A172 (cell line): ENCODE data around the gene COQ10A. TPM values are rescaled to one million over a fixed set of nuclear protein-coding genes. Genes with fewer than 3 reads are reported as not detected.
A peak's percentile ranks its signal among the peaks of the same experiment; 100 is the strongest.
"Not testable (repeated sequence)": the region's sequence is repeated elsewhere in the genome, so short reads cannot be mapped to it uniquely, and the experiment has no call there.

ENCODE experiments used
- DNase-seq: peaks from one replicate; pipeline ENCODE4 v3.0.0-alpha.2; 2015; ENCODE audit warnings: low spot score
- total RNA-seq: library from RNA; depleted of rRNA; stranded (reverse); fragments of >200 nt; shearing (Covaris generic); gene quantifications from 2 replicates; pipeline ENCODE4 v1.2.3, GENCODE V29; 2014

Gene COQ10A
- total RNA-seq, 1 experiment from 2014 or later: 34.6 TPM

- no peak for DNase-seq
These were observed 12.2 kb downstream of the COQ10A start for GRCh38 chr12:56278905-56279304.

GRCh38 chr12:56280849-56281248 is 14.1 kb downstream of the COQ10A start:
- DNase-seq: no peak

GRCh38 chr12:56282030-56282429 is 15.3 kb downstream of the COQ10A start:
- DNase-seq: no peak

DNA sequence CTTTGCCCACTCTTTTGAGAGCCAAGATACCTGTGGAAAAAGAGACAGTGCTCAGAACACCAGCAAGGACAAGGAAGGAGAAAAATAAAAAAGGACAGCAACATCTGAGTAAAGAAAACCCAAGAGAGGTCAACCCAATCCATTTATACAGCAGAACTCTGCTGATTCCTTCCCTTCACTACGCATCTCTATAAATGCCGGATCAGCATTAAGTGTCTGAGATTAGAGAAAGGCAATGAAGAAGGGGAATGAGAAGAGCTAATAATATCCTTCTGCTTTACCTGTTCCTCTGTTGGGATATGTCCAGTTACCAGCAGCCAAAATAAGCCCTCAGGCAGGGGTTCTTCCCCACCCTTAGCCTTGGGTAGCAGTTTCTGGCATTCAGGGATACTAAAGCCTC is 15.8 kb downstream of the COQ10A start:
- DNase-seq: no peak

- not testable (repeated sequence) for DNase-seq
These were observed 17.5 kb downstream of the COQ10A start for GRCh38 chr12:56284263-56284662.

- DNase-seq: no peak
These were observed 19.5 kb downstream of the COQ10A start for GRCh38 chr12:56286044-56286830.

- DNase-seq: no peak
These were observed 22.1 kb downstream of the COQ10A start for GRCh38 chr12:56288705-56289387.

DNA sequence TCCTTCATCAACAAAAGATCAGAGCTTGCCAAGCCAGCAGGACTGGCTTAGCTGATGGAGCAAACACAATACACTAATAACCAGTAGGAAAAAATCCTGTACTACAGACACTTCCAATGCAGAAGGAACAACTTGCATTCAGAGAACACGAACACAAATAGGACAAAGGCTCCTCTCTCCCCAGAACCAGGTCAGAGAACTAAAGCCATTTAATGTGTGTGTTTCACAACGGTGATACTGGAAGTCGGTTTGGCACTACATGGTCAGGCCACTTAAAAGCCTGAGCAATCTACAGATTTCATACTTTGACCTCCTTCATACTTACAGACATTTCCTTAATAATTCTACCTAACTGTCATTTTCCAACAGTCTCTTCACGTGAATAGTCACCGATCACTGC is 27.1 kb downstream of the COQ10A start:
- DNase-seq: no peak

DNA sequence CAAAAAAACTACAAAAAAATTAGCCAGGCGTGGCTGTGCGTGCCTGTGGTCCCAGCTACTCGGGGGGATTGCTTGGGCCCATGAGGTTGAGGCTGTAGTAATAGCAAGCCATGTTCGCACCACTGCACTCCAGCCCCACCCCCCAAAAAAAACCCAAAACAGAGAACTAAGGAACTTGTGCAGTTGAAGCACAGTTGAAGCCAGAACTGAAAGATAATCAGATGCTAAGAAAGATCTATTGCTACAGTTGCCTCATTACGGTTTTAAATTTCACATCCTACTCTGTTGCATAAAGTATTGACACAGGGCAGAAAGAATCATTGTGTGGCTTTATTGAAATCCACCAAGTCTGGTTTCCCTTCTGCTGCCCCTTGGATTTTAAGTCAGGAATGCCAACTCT is 29.6 kb downstream of the COQ10A start:
- DNase-seq: no peak

GRCh38 chr12:56297400-56297799 is 30.7 kb downstream of the COQ10A start:
- DNase-seq: no peak

DNA sequence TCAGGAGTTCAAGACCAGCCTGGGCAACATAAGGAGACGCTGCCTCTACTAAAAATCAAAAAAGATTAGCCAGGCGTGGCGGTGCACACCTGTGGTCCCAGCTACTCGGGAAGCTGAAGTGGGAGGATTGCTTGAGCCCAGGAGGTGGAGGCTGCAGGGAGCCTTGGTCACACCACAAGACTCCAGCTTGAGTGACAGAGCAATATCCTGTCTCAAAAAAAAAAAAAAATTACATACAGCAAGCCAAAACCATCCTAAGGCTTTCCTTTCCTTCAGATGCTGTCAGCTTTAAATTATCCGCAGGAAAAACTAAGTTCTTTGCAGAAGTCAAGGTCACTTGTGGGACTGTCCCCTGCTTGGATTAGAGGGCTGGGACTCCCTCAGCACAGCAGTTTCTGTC is 32.1 kb downstream of the COQ10A start:
- DNase-seq: no peak

GRCh38 chr12:56299308-56299852 is 32.6 kb downstream of the COQ10A start:
- peak; percentile 13 for DNase-seq

- DNase-seq: peak; percentile 95
These were observed 33.3 kb downstream of the COQ10A start, which contains the start of gene CS for GRCh38 chr12:56299853-56300643. Gene CS, minus strand, starts transcription at chr12:56300330. Its CDS starts 129 bp downstream, at chr12:56300201.

GRCh38 chr12:56300644-56301464 is 34.1 kb downstream of the COQ10A start:
- no peak for DNase-seq

DNA sequence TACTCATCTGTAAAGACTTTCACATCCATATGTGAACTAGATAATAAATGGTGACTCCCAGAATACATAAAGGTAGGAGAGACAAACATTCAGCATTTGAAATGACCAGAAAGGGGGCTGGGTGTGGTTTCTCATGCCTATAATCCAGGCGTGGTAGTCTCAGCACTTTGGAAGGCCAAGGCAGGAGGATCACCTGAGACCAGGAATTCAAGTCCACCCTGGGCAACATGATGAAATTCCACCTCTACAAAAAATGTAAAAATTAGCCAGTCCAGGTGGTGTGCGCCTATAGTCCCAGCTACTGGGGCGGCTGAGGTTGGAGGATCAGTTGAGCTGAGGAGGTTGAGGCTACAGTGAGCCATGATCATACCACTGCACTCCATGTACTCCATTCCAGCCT is 37.5 kb downstream of the COQ10A start:
- no peak for DNase-seq

DNA sequence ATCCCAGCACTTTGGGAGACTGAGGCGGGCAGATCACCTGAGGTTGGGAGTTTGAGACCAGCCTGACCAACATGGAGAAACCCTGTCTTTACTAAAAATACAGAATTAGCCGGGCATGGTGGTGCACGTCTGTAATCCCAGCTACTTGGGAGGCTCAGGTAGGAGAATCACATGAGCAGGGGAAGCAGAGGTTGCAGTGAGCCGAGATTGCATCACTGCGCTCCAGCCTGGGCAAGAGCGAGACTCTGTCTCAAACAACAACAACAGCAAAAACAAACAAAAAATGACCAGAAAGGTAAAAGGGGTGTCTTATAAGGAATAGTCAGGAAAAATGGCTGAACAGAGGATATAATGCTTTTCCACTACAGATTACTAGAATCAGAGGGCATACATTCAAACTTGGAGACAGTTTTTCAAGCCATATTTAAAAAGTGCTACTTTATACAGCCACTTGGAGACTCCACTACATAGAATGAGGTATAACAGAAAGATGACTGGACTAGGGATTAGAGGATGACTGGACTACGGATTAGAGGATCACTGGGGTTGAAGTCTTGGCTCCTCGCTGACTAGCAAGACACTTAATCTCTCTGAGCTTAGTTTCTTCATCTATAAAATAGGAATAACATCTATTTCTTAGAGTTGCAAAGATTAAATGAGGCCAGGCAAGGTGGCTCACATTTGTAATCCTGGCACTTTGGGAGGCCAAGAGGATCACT is 38.3 kb downstream of the COQ10A start:
- no peak for DNase-seq

GRCh38 chr12:56307221-56307965 is 40.7 kb downstream of the COQ10A start:
- no peak for DNase-seq

DNA sequence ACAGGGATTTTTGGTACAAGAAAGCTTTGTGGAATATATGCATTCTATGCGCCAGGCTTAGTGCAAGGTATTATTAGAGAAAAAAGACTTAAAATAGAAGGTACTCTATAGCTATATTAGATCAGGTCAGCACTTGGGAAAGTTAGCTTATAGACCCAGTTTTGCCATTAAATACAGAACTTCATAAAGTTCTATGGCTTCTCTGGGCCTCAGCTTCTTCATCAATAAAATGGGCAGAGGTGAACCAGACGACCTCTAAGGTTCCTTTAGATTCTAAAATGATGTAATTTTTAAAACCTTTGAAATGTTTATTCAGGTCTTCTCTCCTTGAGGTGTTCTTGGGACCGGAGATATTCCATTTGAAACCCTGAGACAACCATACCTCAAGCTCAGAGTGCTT is 42.0 kb downstream of the COQ10A start:
- no peak for DNase-seq

DNA sequence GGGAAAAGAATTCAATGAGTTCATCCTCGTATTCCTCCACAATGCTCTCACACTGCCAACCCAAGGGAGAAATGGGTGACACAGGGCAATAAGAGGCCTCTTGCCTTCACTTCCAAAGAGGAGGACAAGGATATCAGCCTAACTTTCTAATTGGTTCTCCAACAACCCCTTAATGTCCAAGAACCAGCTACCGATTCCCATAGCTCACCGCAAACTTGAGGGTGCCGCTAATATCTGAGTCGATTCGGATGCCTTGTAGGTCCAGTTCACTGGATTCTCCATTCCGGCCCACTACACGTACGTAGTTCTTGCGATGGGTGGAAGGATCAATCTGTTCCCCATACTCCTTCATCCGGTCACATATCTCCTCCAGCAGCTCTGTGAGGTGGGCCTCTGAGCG is 44.3 kb downstream of the COQ10A start:
- no peak for DNase-seq

GRCh38 chr12:56315249-56315621 is 48.5 kb downstream of the COQ10A start:
- DNase-seq: no peak
